ENCODE measurements around the gene ADCY5. TPM values are rescaled to one million over a fixed set of nuclear protein-coding genes. Genes with fewer than 3 reads are reported as not detected.

The ADCY5 gene
- total RNA-seq, 2 donors from 2014 or later, result 3.9 to 5.2 TPM

DNA sequence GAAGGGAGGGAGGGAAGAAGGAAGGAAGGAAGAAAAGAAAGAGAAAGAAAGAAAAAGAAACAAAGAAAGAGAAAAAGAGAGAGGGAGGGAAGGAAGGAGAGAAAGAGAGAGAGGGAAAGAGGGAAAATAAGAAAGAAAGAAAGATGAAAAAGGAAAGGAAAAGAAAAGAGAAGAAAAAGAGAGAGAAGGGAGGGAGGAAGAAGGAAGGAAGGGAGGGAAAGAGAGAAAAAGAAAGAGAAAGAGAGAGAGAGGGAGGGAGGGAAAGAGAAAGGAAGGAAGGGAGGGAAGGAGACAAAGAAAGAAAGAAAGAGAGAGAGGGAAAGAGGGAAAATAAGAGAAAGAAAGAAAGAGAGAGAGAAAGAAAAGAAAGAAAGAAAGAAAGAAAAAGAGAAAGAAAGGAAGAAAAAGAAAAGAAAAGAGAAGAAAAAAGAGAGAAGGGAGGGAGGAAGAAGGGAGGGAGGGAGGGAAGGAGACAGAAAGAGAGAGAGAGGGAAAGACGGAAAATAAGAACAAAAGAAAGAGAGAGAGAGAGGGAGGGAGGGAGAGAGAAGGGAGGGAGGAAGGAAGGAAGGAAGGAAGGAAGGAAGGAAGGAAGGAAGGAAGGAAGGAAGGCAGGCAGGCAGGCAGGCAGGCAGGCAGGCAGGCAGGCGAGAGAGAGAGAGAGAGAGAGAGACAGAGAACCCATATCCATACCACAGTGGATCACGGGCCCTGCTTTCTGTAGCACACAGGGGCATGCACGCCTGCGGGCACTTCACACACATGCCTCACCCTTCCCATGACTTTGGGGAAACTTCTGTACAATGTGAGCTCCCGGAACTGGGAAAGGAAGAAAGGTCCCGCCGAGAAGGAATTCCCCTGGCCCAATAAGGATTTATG, 52.5 kb downstream of the ADCY5 start:
- H3K9ac ChIP-seq (ENCODE audit: extremely low read depth, low read length, poor library complexity, severe bottlenecking), result no peak overlapping the region
- H3K4me3 ChIP-seq (ENCODE audit: low read length), result no peak overlapping the region
- 88 to 100% methylated on average over 1 to 5 of the region's 8 CpGs for WGBS, 2 experiments (ENCODE audit: insufficient coverage in 1 of 2, insufficient read length in 1 of 2)

DNA sequence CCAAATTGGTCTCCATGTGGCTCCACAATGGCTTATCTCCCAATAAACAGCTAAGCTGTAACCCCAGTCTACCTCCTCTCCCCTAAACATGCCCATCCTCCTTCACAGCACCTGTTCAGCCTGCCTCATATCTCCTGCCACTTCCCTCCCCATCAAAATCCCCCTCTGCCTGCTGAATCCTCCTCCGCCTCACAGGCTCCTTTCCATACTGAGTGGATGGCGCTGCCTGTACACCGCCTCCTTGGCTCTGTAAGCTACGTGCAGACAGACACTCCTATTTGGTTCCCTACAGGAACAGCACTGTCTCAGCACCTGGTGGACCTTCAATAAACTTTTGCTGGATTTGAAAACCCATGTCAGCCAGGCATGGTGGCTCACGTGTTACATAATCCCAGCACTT, 53.7 kb downstream of the ADCY5 start:
- Mint-ChIP-seq H3K9me3 (no peaks in the 10 kb centered on the region), H3K4me1 (peaks cover 4% of the 10 kb centered on the region), H3K27ac (no peak overlapping the region), H3K36me3 (ENCODE audit: low read depth) (no peaks in the 10 kb centered on the region), H3K27me3 (ENCODE audit: insufficient read depth) (peaks cover 55% of the 10 kb centered on the region), H3K4me3 (no peak overlapping the region)
- no peak overlapping the region for H3K27ac ChIP-seq (ENCODE audit: low read depth, low read length)
- H3K9me3 ChIP-seq (ENCODE audit: control insufficient read depth, low read length), result no peaks in the 10 kb centered on the region
- TF ChIP-seq CTCF (conservative IDR thresholded peaks at IDR 0.05), result no peak
- no peak for DNase-seq
- no peaks in the 10 kb centered on the region for H3K4me1 ChIP-seq (ENCODE audit: control insufficient read depth, insufficient read depth, low read length)
- WGBS, 2 experiments (ENCODE audit: insufficient coverage in 1 of 2, insufficient read length in 1 of 2), result 89 to 97% methylated on average over 4 to 5 of the region's 5 CpGs
- H3K9ac ChIP-seq (ENCODE audit: extremely low read depth, low read length, poor library complexity, severe bottlenecking), result no peak overlapping the region
- no peaks in the 10 kb centered on the region for H3K36me3 ChIP-seq (ENCODE audit: control insufficient read depth, insufficient read depth, low read length)
- H3K4me3 ChIP-seq (ENCODE audit: low read length), result no peak overlapping the region
- H3K27me3 ChIP-seq (ENCODE audit: control insufficient read depth, insufficient read depth, low read length, poor library complexity, severe bottlenecking), result peaks cover 2% of the 10 kb centered on the region

More for the DNA sequence above, 52.5 kb downstream of the ADCY5 start:
- Histone ChIP-seq H3K4me1 (ENCODE audit: control insufficient read depth, insufficient read depth, low read length) (no peaks in the 10 kb centered on the region), H3K36me3 (ENCODE audit: control insufficient read depth, insufficient read depth, low read length) (no peaks in the 10 kb centered on the region), H3K27ac (ENCODE audit: low read depth, low read length) (no peak overlapping the region), H3K27me3 (ENCODE audit: control insufficient read depth, insufficient read depth, low read length, poor library complexity, severe bottlenecking) (peaks cover 8% of the 10 kb centered on the region), H3K9me3 (ENCODE audit: control insufficient read depth, low read length) (no peaks in the 10 kb centered on the region)
- no peak overlapping the region for H3K4me3 Mint-ChIP-seq
- no peak for TF ChIP-seq CTCF (conservative IDR thresholded peaks at IDR 0.05)
- H3K27me3 Mint-ChIP-seq (ENCODE audit: insufficient read depth), result peaks cover 45% of the 10 kb centered on the region
- no peaks in the 10 kb centered on the region for H3K9me3 Mint-ChIP-seq
- H3K27ac Mint-ChIP-seq, result no peak overlapping the region
- DNase-seq, result no peak
- no peaks in the 10 kb centered on the region for H3K36me3 Mint-ChIP-seq (ENCODE audit: low read depth)
- H3K4me1 Mint-ChIP-seq, result peaks cover 4% of the 10 kb centered on the region

DNA sequence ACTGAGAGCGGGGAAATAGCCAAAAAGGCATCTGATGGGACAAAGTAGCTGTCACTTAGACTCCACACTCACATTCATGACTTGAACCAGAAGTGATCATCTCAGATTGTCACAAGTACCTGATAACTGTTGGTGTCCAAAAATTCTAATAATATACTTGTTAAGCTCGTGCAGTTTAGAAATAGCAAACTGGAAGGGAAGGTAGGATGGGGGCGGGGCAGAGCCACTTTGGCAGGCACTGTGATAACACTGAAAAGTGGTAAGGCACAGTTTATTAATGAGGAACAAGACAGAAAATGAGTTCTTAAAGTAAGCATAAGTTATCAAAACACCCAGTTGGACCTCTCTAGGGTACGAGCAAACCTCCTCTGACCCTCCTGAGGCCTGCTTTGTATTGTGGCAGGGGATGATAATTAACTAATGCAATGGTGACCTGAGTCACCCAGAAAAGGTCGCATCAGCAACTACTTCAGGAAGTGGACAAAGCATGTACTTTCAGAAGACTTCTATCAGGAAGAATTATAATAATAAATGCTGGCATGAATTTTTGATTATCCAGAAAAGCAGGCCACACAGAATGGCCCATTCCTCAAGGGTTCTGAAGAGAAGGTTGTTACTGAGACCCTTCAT, 54.4 kb downstream of the ADCY5 start:
- Histone ChIP-seq H3K9ac (ENCODE audit: extremely low read depth, low read length, poor library complexity, severe bottlenecking) (no peak overlapping the region), H3K4me1 (ENCODE audit: control insufficient read depth, insufficient read depth, low read length) (no peaks in the 10 kb centered on the region), H3K27me3 (ENCODE audit: control insufficient read depth, insufficient read depth, low read length, poor library complexity, severe bottlenecking) (no peaks in the 10 kb centered on the region), H3K9me3 (ENCODE audit: control insufficient read depth, low read length) (no peaks in the 10 kb centered on the region), H3K36me3 (ENCODE audit: control insufficient read depth, insufficient read depth, low read length) (no peaks in the 10 kb centered on the region), H3K27ac (ENCODE audit: low read depth, low read length) (no peak overlapping the region), H3K4me3 (ENCODE audit: low read length) (no peak overlapping the region)
- Mint-ChIP-seq H3K36me3 (ENCODE audit: low read depth) (no peaks in the 10 kb centered on the region), H3K4me3 (no peak overlapping the region), H3K9me3 (no peaks in the 10 kb centered on the region), H3K4me1 (peaks cover 4% of the 10 kb centered on the region), H3K27ac (no peak overlapping the region), H3K27me3 (ENCODE audit: insufficient read depth) (peaks cover 58% of the 10 kb centered on the region)
- no peak for DNase-seq
- 74 to 87% methylated on average over 4 to 5 of the region's 5 CpGs for WGBS, 2 experiments (ENCODE audit: insufficient coverage in 1 of 2, insufficient read length in 1 of 2)
- no peak for TF ChIP-seq CTCF (conservative IDR thresholded peaks at IDR 0.05)
